HepG2 (cell line): Measurements from ENCODE around the gene MAP3K20. TPM values are rescaled to one million over a fixed set of nuclear protein-coding genes. Genes with fewer than 3 reads are reported as not detected.
"Not testable (repeated sequence)": the region's sequence is repeated elsewhere in the genome, so short reads cannot be mapped to it uniquely, and the experiment has no call there.

Experiments used
- ATAC-seq: fragments of 200-7000 bp; cut with Tn5 transposase; 3 replicates; pipeline ENCODE4 v1.9.1; 2020; ENCODE audit warnings: mild to moderate bottlenecking, moderate library complexity
- BruUV-seq: library from RNA; stranded (reverse); fragments of 400-500 nt; replicated peaks from 2 replicates; lab custom pipeline; 2021; lab: Mats Ljungman, UMichigan
- CTCF ChIA-PET: fragments of 300-600 bp; formaldehyde crosslinking; extraction: SDS; loops from one replicate; lab custom pipeline; 2021; ENCODE audit warnings: low total read pairs, inconsistent platforms, low intra/inter-chr PET ratio; lab: Yijun Ruan, JAX
- POLR2A ChIA-PET: fragments of 350-600 bp; sonication (Branson Sonifier 250); formaldehyde crosslinking; loops from one replicate; lab custom pipeline; 2020; ENCODE audit warnings: antibody characterized with exemption, inconsistent platforms; lab: Yijun Ruan, JAX
- DNase-seq: peaks from one replicate; pipeline ENCODE4 v3.0.0-alpha.2; 2015; ENCODE audit warnings: low spot score
- FAIRE-seq: peaks from 3 replicates; lab custom pipeline; 2011; peaks lifted over from hg19 to GRCh38; lab: Jason Lieb, UNC
- H2AFZ ChIP-seq: one replicate; pipeline ENCODE4 v1.6.1; 2011; ENCODE audit warnings: low read length, inconsistent platforms
- H3K27ac ChIP-seq: fragments of 300-600 bp; 3 replicates; pipeline ENCODE4 v1.8.0; 2011; ENCODE audit warnings: mixed run types, mild to moderate bottlenecking, mixed read lengths, low read length, inconsistent platforms; ENCODE audit not compliant: insufficient read depth; ENCODE audit errors: extremely low read length
- H3K27me3 ChIP-seq, 2 experiments: fragments of 200-600 bp in 1 of 2; 2 replicates in 1 of 2; 3 replicates in 1 of 2; pipeline versions ENCODE4 v1.6.0 to v1.8.0; 2011; ENCODE audit warnings: low read length in 2 of 2, mild to moderate bottlenecking in 2 of 2, moderate library complexity in 2 of 2, inconsistent platforms in 1 of 2; ENCODE audit not compliant: insufficient read depth in 2 of 2, control insufficient read depth in 1 of 2
- H3K36me3 ChIP-seq, 2 experiments: fragments of 200-600 bp in 1 of 2; replicated peaks in 1 of 2; 2 replicates in 1 of 2; 3 replicates in 1 of 2; pipeline versions ENCODE4 v1.5.1 to v1.8.0; 2011; ENCODE audit warnings: low read length in 2 of 2, inconsistent platforms in 1 of 2; ENCODE audit not compliant: insufficient read depth in 2 of 2, control insufficient read depth in 1 of 2
- H3K4me1 ChIP-seq: 2 replicates; pipeline ENCODE4 v1.5.1; 2012; ENCODE audit warnings: low read length, inconsistent platforms; ENCODE audit not compliant: insufficient read depth
- H3K4me2 ChIP-seq: 2 replicates; pipeline ENCODE4 v1.6.0; 2011; ENCODE audit warnings: low read depth, low read length, inconsistent platforms
- H3K4me3 ChIP-seq, 3 experiments: fragments of 200-600 bp in 1 of 3; sonication (generic), shearing (Covaris generic) in 1 of 3; replicated peaks in 1 of 3; 2 replicates each; pipeline ENCODE4 v1.5.1; 2011 to 2016; ENCODE audit warnings: low read length in 3 of 3, inconsistent platforms in 2 of 3, low read depth in 2 of 3, mild to moderate bottlenecking in 2 of 3, control low read depth in 1 of 3, mixed read lengths in 1 of 3; ENCODE audit not compliant: insufficient read depth in 1 of 3
- H3K79me2 ChIP-seq: one replicate; pipeline ENCODE4 v1.6.1; 2011; ENCODE audit warnings: low read length, inconsistent platforms; ENCODE audit not compliant: insufficient read depth
- H3K9ac ChIP-seq: 2 replicates; pipeline ENCODE4 v1.6.0; 2011; ENCODE audit warnings: mild to moderate bottlenecking, low read depth, low read length, inconsistent platforms; ENCODE audit not compliant: insufficient read depth
- H3K9me3 ChIP-seq: 2 replicates; pipeline ENCODE4 v1.5.1; 2012; ENCODE audit warnings: mild to moderate bottlenecking, low read length
- H4K20me1 ChIP-seq: 2 replicates; pipeline ENCODE4 v1.6.0; 2011; ENCODE audit warnings: inconsistent platforms, mild to moderate bottlenecking, low read length, moderate library complexity; ENCODE audit not compliant: insufficient read depth
- DPF2 ChIP-seq: sonication (generic); formaldehyde crosslinking; IDR thresholded peaks from 2 replicates; pipeline ENCODE4 v1.4.0; 2020; ENCODE audit warnings: mild to moderate bottlenecking, low read depth, missing genetic modification reagents, borderline replicate concordance
- IRF2 ChIP-seq: IDR thresholded peaks from 2 replicates; pipeline ENCODE4 v1.6.1; 2018; ENCODE audit warnings: missing genetic modification reagents, missing compliant biosample characterization
- KDM3A ChIP-seq: IDR thresholded peaks from 2 replicates; pipeline ENCODE4 v1.6.1; 2018; ENCODE audit warnings: low read depth, missing compliant biosample characterization
- PRDM10 ChIP-seq: sonication (generic); formaldehyde crosslinking; IDR thresholded peaks from 2 replicates; pipeline ENCODE4 v1.4.0; 2020; ENCODE audit warnings: low read depth, missing genetic modification reagents
- TBX2 ChIP-seq: sonication (generic); formaldehyde crosslinking; IDR thresholded peaks from 2 replicates; pipeline ENCODE4 v1.5.0; 2020; ENCODE audit warnings: missing genetic modification reagents, mild to moderate bottlenecking, borderline replicate concordance
- TCF7L2 ChIP-seq: IDR thresholded peaks from 2 replicates; pipeline ENCODE4 v1.6.1; 2011; ENCODE audit warnings: mild to moderate bottlenecking, low read depth, low read length, moderate library complexity
- ZBTB33 ChIP-seq: sonication (generic); formaldehyde crosslinking; IDR thresholded peaks from 2 replicates; pipeline ENCODE4 v1.4.0; 2020; ENCODE audit warnings: missing genetic modification reagents
- ZNF235 ChIP-seq: sonication (generic); formaldehyde crosslinking; IDR thresholded peaks from 2 replicates; pipeline ENCODE4 v1.8.1; 2023; ENCODE audit warnings: mild to moderate bottlenecking, missing genetic modification reagents, borderline replicate concordance
- ZNF354B ChIP-seq: sonication (generic); formaldehyde crosslinking; IDR thresholded peaks from 2 replicates; pipeline ENCODE4 v1.8.0; 2022; ENCODE audit warnings: mild to moderate bottlenecking, missing genetic modification reagents
- WGBS: methylation state at CpG from one replicate; pipeline ENCODE4 v1.1.6; 2017; ENCODE audit warnings: low lambda C conversion rate; 5-methylcytosine and 5-hydroxymethylcytosine counted together
- in situ Hi-C: cut with HindIII; loops from 2 replicates; pipeline ENCODE4 v1.10.0; 2017; ENCODE audit warnings: low pct_unique_long_range_greater_than_20kb; ENCODE audit not compliant: extremely low pct_ligation_motif_present
- intact Hi-C: fragments of 100-400 bp; cut with micrococcal nuclease; formaldehyde crosslinking; loops from one replicate; pipeline ENCODE4 v1.10.0; 2022; ENCODE audit not compliant: unreplicated experiment
- polyA plus RNA-seq, 8 experiments: library from polyadenylated mRNA; depleted of rRNA in 3 of 8; stranded (reverse) in 7 of 8; unstranded in 1 of 8; fragments of >200 nt; fragmentation: Illumina TruSeq in 4 of 8; extraction: Trizol in 4 of 8; gene quantifications; 2 replicates each; pipeline versions ENCODE4 v1.2.1 to v1.2.3, GENCODE V29; 2011 to 2016; ENCODE audit warnings: low read depth in 4 of 8, missing spikeins in 1 of 8, mixed read lengths in 1 of 8; ENCODE audit not compliant: insufficient read depth in 1 of 8
- total RNA-seq, 5 experiments: library from RNA; depleted of rRNA; stranded (reverse); fragments of >200 nt; fragmentation: Illumina TruSeq; extraction: Trizol; gene quantifications; 2 replicates each; pipeline ENCODE4 v1.2.3, GENCODE V29; 2016; ENCODE audit warnings: low read depth in 1 of 5

MAP3K20 gene
- total and polyA plus RNA-seq, 2 of the 13 experiments (the other 11 are each of a cell fraction or from before 2014, with no cell fraction given) = 5.2 to 13.5 TPM

GRCh38 chr2:173126819-173127218, 51.2 kb downstream of the MAP3K20 start (continued):
- TF ChIP-seq TBX2 (CRISPR knock-in tag) = no peak

GRCh38 chr2:173128132-173128531, 52.5 kb downstream of the MAP3K20 start:
- H3K9ac ChIP-seq, H3K4me2 ChIP-seq, BruUV-seq, FAIRE-seq, DNase-seq, POLR2A ChIA-PET, ATAC-seq, H3K79me2 ChIP-seq, H3K27me3 ChIP-seq, H4K20me1 ChIP-seq, H3K27ac ChIP-seq, intact Hi-C loops, H3K9me3 ChIP-seq, H3K4me3 ChIP-seq, in situ Hi-C loops, H3K4me1 ChIP-seq, CTCF ChIA-PET, H3K36me3 ChIP-seq, H2AFZ ChIP-seq: not testable (repeated sequence)
- 80% methylated on average over 5 of the region's 5 CpGs for WGBS

- in situ Hi-C loops (no loop called here), intact Hi-C loops (no loop called here)
- no TSS peak for BruUV-seq
- H3K4me3 ChIP-seq = no peak overlapping the region
- no peaks in the 10 kb centered on the region for H4K20me1 ChIP-seq
- H3K27me3 ChIP-seq = no peaks in the 10 kb centered on the region
- ATAC-seq (no peak), FAIRE-seq (no peak), DNase-seq (no peak)
- CTCF ChIA-PET = no interaction called here
- no peaks in the 10 kb centered on the region for H3K4me1 ChIP-seq
- no peak overlapping the region for H2AFZ ChIP-seq
- no peak overlapping the region for H3K4me2 ChIP-seq
- H3K9ac ChIP-seq = no peak overlapping the region
- H3K36me3 ChIP-seq = no peaks in the 10 kb centered on the region
- no peaks in the 10 kb centered on the region for H3K9me3 ChIP-seq
- no peak overlapping the region for H3K27ac ChIP-seq
- POLR2A ChIA-PET = no interaction called here
- WGBS = 89% methylated on average over 6 of the region's 6 CpGs
- no peaks in the 10 kb centered on the region for H3K79me2 ChIP-seq
- no peak for TF ChIP-seq ZNF354B
- no peak for TF ChIP-seq KDM3A (CRISPR knock-in tag)
- no peak for TF ChIP-seq TCF7L2
- no peak for TF ChIP-seq PRDM10 (CRISPR knock-in tag)
- TF ChIP-seq DPF2 (CRISPR knock-in tag) = no peak
- no peak for TF ChIP-seq ZBTB33 (CRISPR knock-in tag)
- no peak for TF ChIP-seq ZNF235 (CRISPR knock-in tag)
- TF ChIP-seq IRF2 (CRISPR knock-in tag) = no peak
These were observed 55.1 kb downstream of the MAP3K20 start for GRCh38 chr2:173130496-173131465.
